ENCODE data around the gene DLG2.
"Not testable (repeated sequence)": the region's sequence is repeated elsewhere in the genome, so short reads cannot be mapped to it uniquely, and the experiment has no call there.

DLG2 gene

DNA sequence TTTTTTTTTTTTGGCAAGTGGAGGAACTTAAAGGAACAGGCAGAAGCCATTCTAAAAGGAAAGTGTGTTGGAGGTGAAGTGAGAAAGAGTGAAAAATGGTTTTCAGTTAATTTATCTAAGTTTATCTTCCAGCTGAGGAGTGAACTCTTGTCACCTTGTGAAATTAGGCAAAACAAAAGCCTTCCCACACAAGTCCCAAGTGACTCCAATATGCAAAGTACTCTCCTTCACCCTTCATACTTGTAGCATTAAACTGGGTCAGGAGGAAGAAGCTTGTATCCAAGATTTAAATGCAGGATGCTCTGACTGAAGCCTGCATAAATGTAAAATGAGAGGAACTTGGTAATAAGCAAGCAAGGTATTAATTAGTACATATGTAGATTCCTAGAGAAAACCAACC is 796.8 kb downstream of the DLG2 start:
- DNase-seq (ENCODE audit: low read depth), result no peak

DNA sequence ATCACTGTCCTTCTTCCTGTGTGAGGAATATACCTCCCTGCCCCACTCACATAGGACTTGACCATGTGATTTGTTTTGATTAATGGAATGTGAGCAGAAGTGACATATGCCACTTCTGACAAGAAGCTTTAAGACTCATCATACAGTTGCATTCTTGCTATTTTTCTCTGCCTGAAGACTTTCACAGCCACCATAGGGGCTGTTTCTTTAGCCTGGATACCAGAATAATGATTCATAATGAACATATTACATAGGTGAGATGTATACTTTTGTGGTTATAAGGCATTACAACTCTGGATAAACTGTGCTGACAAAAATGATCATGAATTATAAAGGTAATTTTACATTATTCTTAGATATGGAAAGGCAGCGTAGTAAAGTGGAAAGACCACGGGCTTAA is 798.0 kb downstream of the DLG2 start:
- no peak for DNase-seq (ENCODE audit: low read depth)

DNA sequence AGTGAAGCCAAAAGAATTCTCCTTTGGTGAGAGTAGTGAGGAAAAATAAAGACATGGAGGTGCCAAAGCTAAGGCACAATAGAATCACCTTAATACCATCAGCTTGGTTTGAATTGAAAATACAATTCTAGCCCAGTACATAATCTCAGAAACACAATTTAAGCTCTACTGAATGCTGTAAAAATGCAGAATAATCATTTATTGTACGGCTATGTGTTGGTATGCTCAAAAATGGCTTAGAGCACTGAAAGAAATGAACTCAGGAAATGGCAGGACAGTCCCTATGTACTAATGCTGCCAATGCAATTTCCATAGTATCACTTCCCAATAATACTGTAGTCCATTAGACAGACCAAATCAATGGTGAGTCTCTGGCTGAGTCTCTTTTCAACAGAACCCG is 798.5 kb downstream of the DLG2 start:
- DNase-seq (ENCODE audit: low read depth), result no peak

- no peak for DNase-seq (ENCODE audit: low read depth)
Observed at GRCh38 chr11:84825106-84825660, 802.0 kb downstream of the DLG2 start.

DNA sequence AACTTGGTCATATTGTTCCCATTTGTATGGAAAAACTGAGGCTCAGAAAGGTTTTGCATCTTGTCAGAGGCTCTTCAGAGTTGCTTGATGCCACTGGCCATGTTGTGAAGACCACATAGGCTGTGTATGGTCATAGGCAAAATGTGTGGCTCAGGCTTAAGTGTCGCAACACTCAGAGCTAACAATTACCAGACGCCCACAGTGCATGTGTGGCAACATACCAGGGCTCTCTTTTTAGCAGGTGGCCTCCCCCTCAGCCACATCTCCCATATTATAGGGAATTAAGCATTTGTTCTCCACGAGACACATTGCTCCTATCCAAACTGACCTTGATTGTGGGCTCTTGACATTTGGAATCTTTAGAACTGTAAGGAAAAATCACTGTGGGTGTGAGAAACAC is 802.5 kb downstream of the DLG2 start:
- DNase-seq (ENCODE audit: low read depth), result no peak

DNA sequence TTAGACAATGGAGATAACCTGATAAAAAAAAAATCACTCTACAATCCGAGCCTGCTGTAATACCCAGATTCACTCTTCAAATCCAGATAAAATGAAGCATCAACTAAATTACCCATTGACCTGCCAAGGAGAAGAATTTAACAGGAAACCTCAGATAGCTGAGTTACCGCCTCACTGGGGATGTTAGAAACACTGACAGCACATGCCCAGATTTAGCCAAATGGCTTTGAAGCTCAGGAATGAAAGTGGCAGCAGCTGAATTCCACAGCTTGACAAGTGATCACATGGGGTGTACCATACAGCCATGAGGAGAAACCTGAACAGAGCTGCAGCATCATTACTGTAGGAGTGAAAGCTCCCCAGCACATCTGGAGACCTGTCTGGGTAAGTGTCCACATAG is 807.6 kb downstream of the DLG2 start:
- DNase-seq (ENCODE audit: low read depth), result no peak

GRCh38 chr11:84819128-84819527 is 808.0 kb downstream of the DLG2 start:
- no peak for DNase-seq (ENCODE audit: low read depth)

DNA sequence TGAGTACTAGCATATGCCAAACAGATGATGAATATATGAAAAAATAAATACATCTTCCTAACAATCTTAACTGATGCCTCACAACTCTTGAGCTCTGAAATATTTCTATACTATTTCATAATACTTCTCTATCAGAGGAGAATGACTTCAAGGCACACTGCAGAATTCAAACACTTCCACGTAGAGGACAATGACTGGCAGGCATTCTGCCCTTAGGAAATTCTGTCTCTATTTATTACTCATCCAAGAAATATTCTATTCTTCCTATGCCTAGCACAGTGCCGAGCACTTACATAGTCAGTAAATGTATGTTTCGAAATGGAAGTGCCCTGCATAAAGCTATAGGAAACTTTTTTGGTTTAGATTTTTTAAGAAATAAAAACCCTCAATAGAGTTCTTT is 809.1 kb downstream of the DLG2 start:
- no peak for DNase-seq (ENCODE audit: low read depth)

- no peak for DNase-seq (ENCODE audit: low read depth)
Observed at GRCh38 chr11:84812471-84812969, 814.6 kb downstream of the DLG2 start.

DNA sequence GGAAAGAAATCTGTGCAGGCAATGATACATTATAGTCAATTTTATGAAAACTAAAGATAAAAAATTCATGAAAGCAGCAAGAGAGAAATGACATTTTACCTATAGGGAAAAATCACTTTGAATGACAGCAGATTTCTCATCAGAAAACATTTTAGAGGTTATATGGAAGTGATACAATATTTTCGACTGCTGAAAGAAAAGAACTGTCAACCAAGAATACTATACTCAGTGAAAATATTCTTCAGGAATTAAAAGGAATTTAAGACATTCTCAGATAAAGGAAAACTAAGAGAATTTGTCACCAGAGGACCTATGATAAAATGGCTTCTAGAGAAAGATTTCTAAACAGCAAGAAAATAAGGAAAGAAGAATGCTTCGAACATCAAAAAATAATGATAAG is 820.8 kb downstream of the DLG2 start:
- DNase-seq (ENCODE audit: low read depth), result no peak

DNA sequence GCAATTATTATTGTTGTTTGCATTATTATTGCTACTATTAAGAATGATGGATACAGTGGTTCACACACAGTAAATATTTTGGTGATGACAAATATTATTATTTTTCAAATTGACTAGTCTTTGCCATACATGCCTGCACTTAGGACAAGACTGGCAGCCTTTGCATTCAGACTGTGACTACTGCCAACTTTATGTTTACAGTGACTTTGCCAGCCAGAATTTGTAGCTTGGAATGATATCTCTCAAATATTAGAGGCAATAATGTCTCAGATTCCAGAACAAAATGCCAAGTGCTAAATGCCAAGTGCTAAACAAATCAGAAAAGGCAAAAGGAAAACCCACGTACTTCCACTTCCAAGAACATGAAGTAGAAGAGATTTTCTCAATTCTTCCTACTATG is 823.1 kb downstream of the DLG2 start:
- DNase-seq (ENCODE audit: low read depth), result no peak

DNA sequence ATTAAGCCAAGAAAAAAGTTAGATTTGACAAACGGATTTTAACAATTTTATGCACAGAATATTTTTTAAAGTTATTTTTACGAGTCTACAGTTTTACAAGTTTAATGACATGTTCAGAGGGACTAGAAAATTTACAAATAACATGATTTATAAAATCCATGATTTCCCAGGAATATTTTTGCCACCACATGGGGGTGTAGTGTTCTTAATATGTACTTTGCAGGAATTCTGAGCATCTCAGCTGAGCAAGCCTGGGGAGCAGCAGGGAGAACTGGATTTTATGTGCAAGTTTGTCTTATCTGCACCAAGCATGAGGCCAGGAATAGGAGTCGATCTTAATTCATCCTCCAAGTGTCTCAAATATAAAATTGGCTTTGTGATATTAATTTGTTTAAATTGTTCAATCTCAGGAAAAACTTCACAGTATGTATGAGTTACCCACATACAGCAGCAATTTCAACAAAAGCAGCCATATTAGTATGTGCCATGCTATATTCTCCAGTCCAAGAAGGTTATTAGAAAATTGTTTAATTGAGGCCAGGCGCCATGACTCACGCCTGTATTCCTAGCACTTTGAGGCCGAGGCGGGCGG is 826.3 kb downstream of the DLG2 start:
- no peak for DNase-seq (ENCODE audit: low read depth)

GRCh38 chr11:84799112-84799511 is 828.0 kb downstream of the DLG2 start:
- DNase-seq (ENCODE audit: low read depth), result no peak

DNA sequence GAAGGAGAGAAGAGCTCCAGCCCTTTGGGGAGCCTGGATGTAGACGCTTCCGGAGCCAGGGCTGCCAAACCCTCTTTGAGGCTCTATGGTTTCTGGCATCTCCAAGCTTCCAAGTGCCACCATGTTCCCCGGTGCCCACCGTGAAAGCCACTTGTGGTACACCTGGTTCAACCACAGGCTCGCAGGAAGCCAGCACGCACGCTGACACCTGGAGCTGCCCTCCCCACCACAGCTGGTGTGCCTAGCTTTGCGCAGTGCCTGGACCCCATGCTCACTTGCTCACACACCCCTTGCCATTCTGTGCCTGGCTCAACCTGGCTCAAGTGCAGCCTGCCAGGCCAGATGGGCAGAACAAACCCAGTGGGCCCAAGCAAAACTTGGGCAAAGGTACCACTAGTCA is 831.4 kb downstream of the DLG2 start:
- no peak for DNase-seq (ENCODE audit: low read depth)

- no peak for DNase-seq (ENCODE audit: low read depth)
Observed at GRCh38 chr11:84794663-84795443, 832.3 kb downstream of the DLG2 start.

DNA sequence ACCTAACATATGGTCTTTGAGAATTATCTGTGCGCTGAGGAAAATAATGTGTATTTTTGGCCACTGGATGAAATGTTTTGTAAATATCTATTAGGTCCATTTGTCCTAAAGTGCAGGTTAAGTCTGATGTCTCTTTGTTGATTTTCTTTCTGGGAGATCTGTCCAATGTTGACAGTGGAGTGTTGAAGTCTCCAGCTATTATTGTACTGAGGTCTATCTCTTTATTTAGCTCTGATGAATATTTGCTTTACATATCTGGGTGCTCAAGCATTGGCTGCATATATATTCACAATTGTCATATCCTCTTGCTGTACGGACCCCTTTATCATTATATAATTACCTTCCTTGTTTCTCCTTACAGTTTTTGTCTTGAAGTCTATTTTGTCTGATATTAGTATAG is 833.8 kb downstream of the DLG2 start:
- DNase-seq (ENCODE audit: low read depth), result no peak

DNA sequence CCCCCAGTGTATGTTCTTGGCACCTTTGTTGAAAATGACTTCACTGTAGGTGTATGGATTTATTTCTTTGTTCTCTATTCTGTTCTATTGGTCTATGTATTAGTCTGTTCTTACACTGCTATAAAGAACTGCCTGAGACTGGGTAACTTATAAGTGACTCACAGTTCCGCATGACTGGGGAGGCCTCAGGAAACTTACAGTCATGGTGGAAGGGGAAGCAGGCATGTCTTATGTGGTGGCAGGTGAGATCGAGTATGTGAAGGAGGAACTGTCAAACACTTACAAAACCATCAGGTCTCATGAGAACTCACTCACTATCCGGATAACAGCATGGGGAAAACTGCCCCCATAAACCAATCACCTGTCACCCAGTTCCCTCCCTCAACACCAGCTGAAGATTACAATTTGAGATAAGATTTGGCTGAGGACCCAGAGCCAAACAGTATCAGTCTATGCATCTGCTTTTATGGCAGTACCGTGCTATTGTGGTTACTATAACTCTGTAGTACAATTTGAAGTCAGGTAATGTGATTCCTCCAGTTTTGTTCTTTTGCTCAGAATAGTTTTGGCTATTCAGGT is 836.2 kb downstream of the DLG2 start:
- no peak for DNase-seq (ENCODE audit: low read depth)

GRCh38 chr11:84788220-84788619 is 838.9 kb downstream of the DLG2 start:
- DNase-seq (ENCODE audit: low read depth), result no peak

GRCh38 chr11:84784158-84784557 is 843.0 kb downstream of the DLG2 start:
- DNase-seq (ENCODE audit: low read depth), result not testable (repeated sequence)

DNA sequence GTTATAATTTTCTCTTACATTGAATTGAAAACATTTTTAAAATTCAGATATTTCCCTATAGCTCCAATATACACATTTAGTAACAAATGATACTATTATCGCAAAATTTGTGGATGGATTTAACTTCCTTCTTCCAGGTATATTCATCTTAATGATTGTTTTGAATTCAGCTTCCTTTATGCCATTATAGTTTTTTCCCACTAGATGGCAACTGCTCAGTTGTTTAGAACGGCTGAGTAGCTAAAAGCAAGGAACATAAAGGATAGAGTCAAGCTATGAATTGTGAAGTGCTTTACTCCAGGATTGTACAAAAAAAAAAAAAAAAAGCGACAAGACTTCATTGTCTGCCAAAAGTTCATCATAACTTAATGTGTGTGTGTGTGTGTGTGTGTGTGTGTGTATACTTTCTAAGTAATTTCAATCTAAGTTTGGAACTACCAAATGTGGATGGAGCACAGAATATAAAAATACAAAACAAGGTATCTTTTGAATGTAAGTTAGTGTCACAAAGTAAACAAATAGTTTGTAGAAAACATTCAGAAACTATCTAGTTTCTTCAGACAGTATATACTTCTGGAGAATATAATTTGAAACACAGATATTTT is 846.4 kb downstream of the DLG2 start:
- no peak for DNase-seq (ENCODE audit: low read depth)

GRCh38 chr11:84775503-84775902 is 851.6 kb downstream of the DLG2 start:
- DNase-seq (ENCODE audit: low read depth), result no peak

DNA sequence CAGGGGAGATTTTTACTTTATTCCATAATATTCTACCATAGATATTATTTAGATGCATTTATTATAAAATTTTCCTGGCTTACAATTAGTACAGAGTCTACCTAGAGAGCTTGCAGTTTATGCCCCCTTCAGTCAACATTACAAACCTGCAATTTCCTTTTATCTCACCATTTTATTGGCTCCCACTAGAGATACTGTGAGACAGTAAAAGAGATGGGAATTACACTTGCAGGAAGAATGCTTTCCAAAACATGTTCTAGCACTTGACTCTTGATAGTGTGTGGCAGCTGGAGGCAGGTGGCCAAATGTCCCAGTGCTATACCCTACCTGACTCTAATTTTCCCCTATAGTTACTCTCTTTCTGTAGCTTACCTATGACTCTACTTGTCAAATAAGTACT is 863.2 kb downstream of the DLG2 start:
- DNase-seq (ENCODE audit: low read depth), result no peak

GRCh38 chr11:84757711-84758110 is 869.4 kb downstream of the DLG2 start:
- DNase-seq (ENCODE audit: low read depth), result no peak
